Measurements from ENCODE around the gene AQP2.

DNA sequence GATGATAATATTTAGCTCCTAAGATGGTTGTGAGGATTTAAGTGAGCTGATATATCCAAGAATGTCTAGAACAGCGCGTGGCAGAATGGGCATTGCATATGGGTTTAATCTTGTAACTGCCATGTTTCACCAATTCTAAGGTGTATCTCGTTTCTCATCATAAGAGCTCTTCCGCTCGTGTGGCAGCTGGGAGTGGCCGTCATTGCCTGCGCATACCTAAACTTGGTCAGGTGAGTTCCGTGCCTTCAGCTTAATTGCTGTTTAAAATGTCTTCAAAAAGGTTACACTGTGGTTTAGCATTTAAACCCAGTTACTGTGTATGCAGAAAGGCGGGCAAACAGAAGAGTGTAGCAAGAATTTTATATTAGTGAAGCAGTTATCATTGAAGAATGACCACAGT lies 4.5 kb upstream of the AQP2 start:
- TF ChIP-seq REST (tag by site-specific recombination; IDR thresholded peaks at IDR 0.05) (no peak), ZNF571 (tag by site-specific recombination; IDR thresholded peaks at IDR 0.05) (no peak), ZNF341 (tag by site-specific recombination; IDR thresholded peaks at IDR 0.05; ENCODE audit: low read depth) (no peak), ZNF24 (tag by site-specific recombination; IDR thresholded peaks at IDR 0.05) (no peak), ZNF274 (IDR thresholded peaks at IDR 0.05; ENCODE audit: low read length) (no peak), ZNF274 (tag by site-specific recombination; IDR thresholded peaks at IDR 0.05; ENCODE audit: borderline replicate concordance) (no peak), ZNF830 (tag by site-specific recombination; IDR thresholded peaks at IDR 0.05; ENCODE audit: low read depth) (no peak), ZNF311 (tag by site-specific recombination; IDR thresholded peaks at IDR 0.05; ENCODE audit: borderline replicate concordance) (no peak), ZNF248 (tag by site-specific recombination; IDR thresholded peaks at IDR 0.05) (no peak), ZNF549 (tag by site-specific recombination; IDR thresholded peaks at IDR 0.05) (no peak)
- TF ChIP-seq, protein P1, sequence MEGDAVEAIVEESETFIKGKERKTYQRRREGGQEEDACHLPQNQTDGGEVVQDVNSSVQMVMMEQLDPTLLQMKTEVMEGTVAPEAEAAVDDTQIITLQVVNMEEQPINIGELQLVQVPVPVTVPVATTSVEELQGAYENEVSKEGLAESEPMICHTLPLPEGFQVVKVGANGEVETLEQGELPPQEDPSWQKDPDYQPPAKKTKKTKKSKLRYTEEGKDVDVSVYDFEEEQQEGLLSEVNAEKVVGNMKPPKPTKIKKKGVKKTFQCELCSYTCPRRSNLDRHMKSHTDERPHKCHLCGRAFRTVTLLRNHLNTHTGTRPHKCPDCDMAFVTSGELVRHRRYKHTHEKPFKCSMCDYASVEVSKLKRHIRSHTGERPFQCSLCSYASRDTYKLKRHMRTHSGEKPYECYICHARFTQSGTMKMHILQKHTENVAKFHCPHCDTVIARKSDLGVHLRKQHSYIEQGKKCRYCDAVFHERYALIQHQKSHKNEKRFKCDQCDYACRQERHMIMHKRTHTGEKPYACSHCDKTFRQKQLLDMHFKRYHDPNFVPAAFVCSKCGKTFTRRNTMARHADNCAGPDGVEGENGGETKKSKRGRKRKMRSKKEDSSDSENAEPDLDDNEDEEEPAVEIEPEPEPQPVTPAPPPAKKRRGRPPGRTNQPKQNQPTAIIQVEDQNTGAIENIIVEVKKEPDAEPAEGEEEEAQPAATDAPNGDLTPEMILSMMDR (tag by site-specific recombination; IDR thresholded peaks at IDR 0.05), result no peak
